Kidney epithelial cell (primary cell): ENCODE measurements around the gene NRF1. TPM values are rescaled to one million over a fixed set of nuclear protein-coding genes. Genes with fewer than 3 reads are reported as not detected.

Experiments used
- DNase-seq: peaks from one replicate; pipeline ENCODE4 v3.0.0-alpha.2; 2010; ENCODE audit warnings: low read depth
- H3K27me3 ChIP-seq: 2 replicates; pipeline ENCODE4 v1.6.0; 2011; ENCODE audit warnings: low read length; ENCODE audit not compliant: control insufficient read depth, insufficient read depth
- H3K36me3 ChIP-seq: 2 replicates; pipeline ENCODE4 v1.5.1; 2011; ENCODE audit warnings: low read length; ENCODE audit not compliant: control insufficient read depth, insufficient read depth
- H3K4me3 ChIP-seq: 2 replicates; pipeline ENCODE4 v1.5.1; 2011; ENCODE audit warnings: low read depth, mild to moderate bottlenecking, control low read depth, low read length
- total RNA-seq: library from RNA; depleted of rRNA; stranded (reverse); fragments of >200 nt; gene quantifications from 2 replicates; pipeline ENCODE4 v1.2.3, GENCODE V29; 2015
- TF ChIP-seq, protein P1 (sequence below): IDR thresholded peaks from 2 replicates; pipeline ENCODE4 v1.5.1; 2011; ENCODE audit warnings: mild to moderate bottlenecking, moderate library complexity, low read length, control low read depth, inconsistent platforms; ENCODE audit not compliant: insufficient read depth, poor library complexity, severe bottlenecking

Gene NRF1
- total RNA-seq, 1 donor from 2014 or later, result 9.3 TPM

DNA sequence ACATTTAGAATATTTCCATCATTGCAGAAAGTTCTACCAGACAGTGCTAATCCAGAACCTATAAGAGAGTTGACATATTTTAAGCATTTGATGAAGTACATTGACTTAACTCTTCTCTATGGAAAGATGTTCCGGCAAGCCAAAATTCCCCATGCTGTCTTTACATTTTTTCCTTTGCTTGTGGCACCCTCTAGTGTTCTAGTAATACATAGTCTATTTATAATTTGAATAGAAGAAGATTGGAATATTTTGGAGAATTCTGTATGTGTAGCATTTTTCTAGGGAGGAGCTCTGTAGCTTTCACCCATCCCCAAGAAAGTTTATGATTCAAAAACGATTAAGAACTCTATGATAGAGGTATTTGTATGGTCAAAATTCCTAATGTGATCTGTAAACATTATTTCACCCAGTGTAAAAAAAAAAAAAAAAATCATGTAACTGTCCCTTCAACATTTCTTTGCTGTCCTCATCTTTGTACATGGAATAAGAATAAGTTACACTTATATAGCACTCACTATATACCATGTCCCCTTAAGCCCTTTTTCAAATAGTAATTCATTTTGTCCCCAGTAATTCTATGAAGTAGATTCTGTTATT lies 33.2 kb downstream of the NRF1 start:
- TF ChIP-seq, protein P1, sequence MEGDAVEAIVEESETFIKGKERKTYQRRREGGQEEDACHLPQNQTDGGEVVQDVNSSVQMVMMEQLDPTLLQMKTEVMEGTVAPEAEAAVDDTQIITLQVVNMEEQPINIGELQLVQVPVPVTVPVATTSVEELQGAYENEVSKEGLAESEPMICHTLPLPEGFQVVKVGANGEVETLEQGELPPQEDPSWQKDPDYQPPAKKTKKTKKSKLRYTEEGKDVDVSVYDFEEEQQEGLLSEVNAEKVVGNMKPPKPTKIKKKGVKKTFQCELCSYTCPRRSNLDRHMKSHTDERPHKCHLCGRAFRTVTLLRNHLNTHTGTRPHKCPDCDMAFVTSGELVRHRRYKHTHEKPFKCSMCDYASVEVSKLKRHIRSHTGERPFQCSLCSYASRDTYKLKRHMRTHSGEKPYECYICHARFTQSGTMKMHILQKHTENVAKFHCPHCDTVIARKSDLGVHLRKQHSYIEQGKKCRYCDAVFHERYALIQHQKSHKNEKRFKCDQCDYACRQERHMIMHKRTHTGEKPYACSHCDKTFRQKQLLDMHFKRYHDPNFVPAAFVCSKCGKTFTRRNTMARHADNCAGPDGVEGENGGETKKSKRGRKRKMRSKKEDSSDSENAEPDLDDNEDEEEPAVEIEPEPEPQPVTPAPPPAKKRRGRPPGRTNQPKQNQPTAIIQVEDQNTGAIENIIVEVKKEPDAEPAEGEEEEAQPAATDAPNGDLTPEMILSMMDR, result peak; percentile 52
- DNase-seq, result no peak
- Histone ChIP-seq H3K27me3 (no peaks in the 10 kb centered on the region), H3K36me3 (no peaks in the 10 kb centered on the region), H3K4me3 (no peak overlapping the region)

- no peak overlapping the region for H3K4me3 ChIP-seq
- H3K36me3 ChIP-seq, result no peaks in the 10 kb centered on the region
- DNase-seq, result no peak
- TF ChIP-seq, protein P1, result no peak
- H3K27me3 ChIP-seq, result no peaks in the 10 kb centered on the region
These were observed 35.0 kb downstream of the NRF1 start for GRCh38 chr7:129646369-129647021.

DNA sequence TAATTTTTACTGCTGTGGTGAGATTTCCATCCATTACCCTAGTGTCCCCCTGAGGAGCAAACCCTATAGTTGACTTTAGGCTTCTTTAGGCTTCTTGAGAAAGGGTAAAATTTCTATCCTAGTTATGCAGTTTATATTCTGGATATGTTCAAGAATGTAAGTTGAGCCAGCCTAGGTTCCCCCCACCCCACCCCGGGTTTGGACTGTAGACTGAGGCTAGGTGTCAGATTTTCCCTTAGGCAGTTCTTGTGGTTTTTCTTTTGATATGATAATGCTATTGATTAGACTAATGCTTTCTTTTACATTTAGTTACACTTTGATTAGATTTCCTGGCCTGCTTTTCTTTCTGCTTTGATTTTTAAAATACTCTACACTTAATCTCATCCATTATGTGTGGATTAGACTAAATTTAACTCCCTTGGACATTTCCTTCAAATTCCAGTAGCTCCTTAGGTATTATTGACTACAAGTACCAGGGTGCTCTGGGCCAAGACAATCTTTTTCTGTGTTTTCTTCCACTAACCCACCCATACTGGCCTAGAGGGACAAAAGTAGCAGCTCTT lies 37.7 kb downstream of the NRF1 start:
- Histone ChIP-seq H3K36me3 (no peaks in the 10 kb centered on the region), H3K4me3 (no peak overlapping the region), H3K27me3 (no peaks in the 10 kb centered on the region)
- no peak for DNase-seq
- TF ChIP-seq, protein P1, result no peak

GRCh38 chr7:129650056-129650758 lies 38.7 kb downstream of the NRF1 start:
- no peaks in the 10 kb centered on the region for H3K36me3 ChIP-seq
- no peak for DNase-seq
- H3K27me3 ChIP-seq, result no peaks in the 10 kb centered on the region
- TF ChIP-seq, protein P1, result no peak
- H3K4me3 ChIP-seq, result no peak overlapping the region

- no peak for DNase-seq
- Histone ChIP-seq H3K4me3 (no peak overlapping the region), H3K36me3 (peaks cover 2% of the 10 kb centered on the region), H3K27me3 (no peaks in the 10 kb centered on the region)
- TF ChIP-seq, protein P1, result no peak
These were observed 41.4 kb downstream of the NRF1 start for GRCh38 chr7:129652914-129653313.
